Mammary epithelial cell (primary cell): Measurements from ENCODE around the gene L1CAM.

Source experiments
- EZH2 ChIP-seq: IDR thresholded peaks from 2 replicates; pipeline ENCODE4 v1.6.1; 2012; ENCODE audit warnings: low read length, inconsistent platforms, borderline replicate concordance
- TF ChIP-seq, protein P1 (sequence below), 2 donors: IDR thresholded peaks in 1 of 2; conservative IDR thresholded peaks in 1 of 2; 2 replicates each; pipeline ENCODE4 v1.5.1; 2011 to 2012; ENCODE audit warnings: inconsistent platforms in 2 of 2, low read length in 2 of 2, mild to moderate bottlenecking in 2 of 2, control low read depth in 1 of 2, low read depth in 1 of 2; ENCODE audit not compliant: insufficient read depth in 1 of 2; ENCODE audit errors: extremely low read depth in 1 of 2

DNA sequence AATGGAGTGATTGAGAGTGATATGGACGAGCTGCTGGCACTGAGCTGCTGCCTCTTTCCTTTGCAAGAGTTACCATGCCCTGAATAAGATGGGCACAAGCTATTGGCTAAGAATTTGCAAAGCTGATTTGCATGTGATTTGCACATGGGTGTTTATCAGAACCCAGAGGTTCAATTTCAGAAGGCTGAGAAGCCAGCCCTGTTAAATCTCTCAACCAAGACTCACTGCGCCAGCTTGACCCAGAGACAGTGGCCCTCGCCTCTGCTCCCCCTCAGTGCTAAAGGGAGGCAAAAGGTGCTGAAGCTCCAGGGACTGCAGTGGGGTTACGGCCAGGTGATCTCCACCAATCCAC, 39.4 kb upstream of the L1CAM start:
- TF ChIP-seq, protein P1, sequence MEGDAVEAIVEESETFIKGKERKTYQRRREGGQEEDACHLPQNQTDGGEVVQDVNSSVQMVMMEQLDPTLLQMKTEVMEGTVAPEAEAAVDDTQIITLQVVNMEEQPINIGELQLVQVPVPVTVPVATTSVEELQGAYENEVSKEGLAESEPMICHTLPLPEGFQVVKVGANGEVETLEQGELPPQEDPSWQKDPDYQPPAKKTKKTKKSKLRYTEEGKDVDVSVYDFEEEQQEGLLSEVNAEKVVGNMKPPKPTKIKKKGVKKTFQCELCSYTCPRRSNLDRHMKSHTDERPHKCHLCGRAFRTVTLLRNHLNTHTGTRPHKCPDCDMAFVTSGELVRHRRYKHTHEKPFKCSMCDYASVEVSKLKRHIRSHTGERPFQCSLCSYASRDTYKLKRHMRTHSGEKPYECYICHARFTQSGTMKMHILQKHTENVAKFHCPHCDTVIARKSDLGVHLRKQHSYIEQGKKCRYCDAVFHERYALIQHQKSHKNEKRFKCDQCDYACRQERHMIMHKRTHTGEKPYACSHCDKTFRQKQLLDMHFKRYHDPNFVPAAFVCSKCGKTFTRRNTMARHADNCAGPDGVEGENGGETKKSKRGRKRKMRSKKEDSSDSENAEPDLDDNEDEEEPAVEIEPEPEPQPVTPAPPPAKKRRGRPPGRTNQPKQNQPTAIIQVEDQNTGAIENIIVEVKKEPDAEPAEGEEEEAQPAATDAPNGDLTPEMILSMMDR (conservative IDR thresholded peaks at IDR 0.05 in 1 of 2, IDR thresholded peaks at IDR 0.05 in 1 of 2; ENCODE audit: extremely low read depth in 1 of 2, insufficient read depth in 1 of 2, low read depth in 1 of 2, low read length in 2 of 2) = no peak
- TF ChIP-seq EZH2 = no peak
